Stimulated activated CD8-positive, alpha-beta memory T cell treated with anti-CD3 and anti-CD28 coated beads, Interleukin-4, amount 100 ng/mL, for 4 hours (primary cell): ENCODE results near the gene SLCO2B1.
"Not testable (repeated sequence)": the region's sequence is repeated elsewhere in the genome, so short reads cannot be mapped to it uniquely, and the experiment has no call there.

Experiments used
- DNase-seq, 2 donors: peaks; one replicate each; pipeline ENCODE4 v3.0.0-alpha.2; 2020; ENCODE audit warnings: low read depth in 2 of 2, low spot score in 1 of 2

The SLCO2B1 gene

GRCh38 chr11:75150879-75151278, at the start of gene SLCO2B1:
Gene SLCO2B1 (plus strand): TSS chr11:75151107. CDS start chr11:75151382, 275 bp downstream.
- DNase-seq = no peak

- DNase-seq = no peak
Measured at GRCh38 chr11:75101424-75102128, 49.3 kb upstream of the SLCO2B1 start.

GRCh38 chr11:75103380-75104026, 47.4 kb upstream of the SLCO2B1 start:
- DNase-seq = no peak

- DNase-seq = no peak
Measured at GRCh38 chr11:75105462-75105925, 45.4 kb upstream of the SLCO2B1 start.

GRCh38 chr11:75105967-75106681, 44.8 kb upstream of the SLCO2B1 start:
- not testable (repeated sequence) for DNase-seq

- no peak for DNase-seq
Measured at GRCh38 chr11:75107187-75107586, 43.7 kb upstream of the SLCO2B1 start.

GRCh38 chr11:75112200-75112599, 38.7 kb upstream of the SLCO2B1 start:
- no peak for DNase-seq

GRCh38 chr11:75113030-75113429, 37.9 kb upstream of the SLCO2B1 start:
- no peak for DNase-seq

GRCh38 chr11:75114465-75114864, 36.4 kb upstream of the SLCO2B1 start:
- DNase-seq = no peak

- DNase-seq = no peak
Measured at GRCh38 chr11:75118577-75118976, 32.3 kb upstream of the SLCO2B1 start.

GRCh38 chr11:75126564-75126963, 24.3 kb upstream of the SLCO2B1 start:
- DNase-seq = no peak

GRCh38 chr11:75132080-75132479, 18.8 kb upstream of the SLCO2B1 start:
- no peak for DNase-seq

GRCh38 chr11:75133976-75134375, 16.9 kb upstream of the SLCO2B1 start:
- DNase-seq = no peak

- no peak for DNase-seq
Measured at GRCh38 chr11:75135021-75135650, 15.8 kb upstream of the SLCO2B1 start.

- no peak for DNase-seq
Measured at GRCh38 chr11:75135651-75136050, 15.3 kb upstream of the SLCO2B1 start.

- DNase-seq = peak; percentile 55 to 70
Measured at GRCh38 chr11:75140269-75141138, 10.4 kb upstream of the SLCO2B1 start.

- DNase-seq = no peak
Measured at GRCh38 chr11:75141166-75141565, 9.7 kb upstream of the SLCO2B1 start.

- peak; percentile 41 to 59 for DNase-seq
Measured at GRCh38 chr11:75142714-75143419, 8.0 kb upstream of the SLCO2B1 start.

GRCh38 chr11:75143420-75143731, 7.5 kb upstream of the SLCO2B1 start:
- DNase-seq = no peak

GRCh38 chr11:75144716-75145014, 6.2 kb upstream of the SLCO2B1 start:
- DNase-seq = no peak
